WTC11 (cell line): ENCODE data around the gene ABCG8. TPM values are rescaled to one million over a fixed set of nuclear protein-coding genes. Genes with fewer than 3 reads are reported as not detected.

Experiments
- ATAC-seq: fragments of 200-7000 bp; cut with Tn5 transposase; 2 replicates; pipeline ENCODE4 v1.10.0; 2021; ENCODE audit warnings: mild to moderate bottlenecking, moderate library complexity
- CTCF ChIA-PET: fragments of 300-600 bp; sonication (Branson Sonifier 250); formaldehyde crosslinking; loops from one replicate; lab custom pipeline; 2021; ENCODE audit warnings: antibody characterized with exemption; lab: Charles Lee
- POLR2A ChIA-PET: fragments of 350-600 bp; sonication (Branson Sonifier 250); formaldehyde crosslinking; loops from one replicate; lab custom pipeline; 2021; ENCODE audit warnings: antibody characterized with exemption; lab: Charles Lee
- DNase-seq: peaks from one replicate; pipeline ENCODE4 v3.0.0; 2021; ENCODE audit warnings: low spot score
- H3K27ac Mint-ChIP-seq: 2 replicates; pipeline ENCODE4 v1.8.0; 2021; ENCODE audit warnings: mixed read lengths
- H3K27me3 Mint-ChIP-seq: 2 replicates; pipeline ENCODE4 v1.8.0; 2021; ENCODE audit warnings: low read depth, mild to moderate bottlenecking, moderate library complexity, mixed read lengths
- H3K36me3 Mint-ChIP-seq: 2 replicates; pipeline ENCODE4 v1.8.0; 2021; ENCODE audit warnings: mixed read lengths
- H3K4me1 Mint-ChIP-seq: 2 replicates; pipeline ENCODE4 v1.8.0; 2022; ENCODE audit warnings: mixed read lengths
- H3K4me3 Mint-ChIP-seq: 2 replicates; pipeline ENCODE4 v1.8.0; 2021; ENCODE audit warnings: mild to moderate bottlenecking, moderate library complexity, mixed read lengths
- H3K9me3 Mint-ChIP-seq: 2 replicates; pipeline ENCODE4 v1.8.0; 2021; ENCODE audit warnings: mixed read lengths
- ESRRA ChIP-seq: sonication (generic); formaldehyde crosslinking; IDR thresholded peaks from 2 replicates; pipeline ENCODE4 v1.8.1; 2022; ENCODE audit warnings: mild to moderate bottlenecking, missing genetic modification reagents, borderline replicate concordance
- ETV6 ChIP-seq: sonication (generic); formaldehyde crosslinking; IDR thresholded peaks from 2 replicates; pipeline ENCODE4 v1.8.1; 2022; ENCODE audit warnings: mild to moderate bottlenecking, missing genetic modification reagents
- NFE2L1 ChIP-seq: sonication (generic); formaldehyde crosslinking; IDR thresholded peaks from 2 replicates; pipeline ENCODE4 v1.8.1; 2023; ENCODE audit warnings: missing genetic modification reagents
- OVOL2 ChIP-seq: fragments of 250-450 bp; sonication (Bioruptor Pico); IDR thresholded peaks from 2 replicates; pipeline ENCODE4 v1.9.0; 2021; ENCODE audit warnings: mild to moderate bottlenecking, borderline replicate concordance
- PRRX2 ChIP-seq: fragments of 250-450 bp; sonication (Bioruptor Pico); IDR thresholded peaks from 2 replicates; pipeline ENCODE4 v1.8.0; 2021; ENCODE audit warnings: mild to moderate bottlenecking
- RELA ChIP-seq: sonication (generic); formaldehyde crosslinking; IDR thresholded peaks from 2 replicates; pipeline ENCODE4 v1.8.1; 2022; ENCODE audit warnings: missing genetic modification reagents, mild to moderate bottlenecking, borderline replicate concordance
- RORB ChIP-seq: fragments of 250-450 bp; sonication (Bioruptor Pico); IDR thresholded peaks from 2 replicates; pipeline ENCODE4 v1.9.0; 2021; ENCODE audit warnings: mild to moderate bottlenecking
- TEAD1 ChIP-seq: sonication (generic); formaldehyde crosslinking; IDR thresholded peaks from 2 replicates; pipeline ENCODE4 v1.8.0; 2022; ENCODE audit warnings: mild to moderate bottlenecking, missing genetic modification reagents
- TEAD4 ChIP-seq: sonication (generic); formaldehyde crosslinking; IDR thresholded peaks from 2 replicates; pipeline ENCODE4 v1.8.0; 2022; ENCODE audit warnings: mild to moderate bottlenecking, missing genetic modification reagents
- ZNF317 ChIP-seq: sonication (generic); formaldehyde crosslinking; IDR thresholded peaks from 2 replicates; pipeline ENCODE4 v1.8.1; 2023; ENCODE audit warnings: low read depth, mild to moderate bottlenecking, moderate library complexity, missing genetic modification reagents, borderline replicate concordance
- ZNF396 ChIP-seq: fragments of 250-450 bp; sonication (Bioruptor Pico); IDR thresholded peaks from 2 replicates; pipeline ENCODE4 v1.8.0; 2021; ENCODE audit warnings: mild to moderate bottlenecking, moderate library complexity, borderline replicate concordance
- total RNA-seq: library from RNA; stranded (reverse); gene quantifications from 3 replicates; pipeline ENCODE4 v1.2.3, GENCODE V29; 2021
- TF ChIP-seq, protein P1 (sequence below): fragments of 250-450 bp; sonication (Bioruptor Pico); IDR thresholded peaks from 2 replicates; pipeline ENCODE4 v1.8.0; 2021; ENCODE audit warnings: mild to moderate bottlenecking
- TF ChIP-seq, protein P2 (sequence below): sonication (generic); formaldehyde crosslinking; IDR thresholded peaks from 2 replicates; pipeline ENCODE4 v1.8.0; 2022; ENCODE audit warnings: mild to moderate bottlenecking, missing genetic modification reagents
- TF ChIP-seq, protein P3 (sequence below): sonication (generic); formaldehyde crosslinking; IDR thresholded peaks from 2 replicates; pipeline ENCODE4 v1.8.0; 2023; ENCODE audit warnings: missing genetic modification reagents, mild to moderate bottlenecking, borderline replicate concordance
- TF ChIP-seq, protein P4 (sequence below): sonication (generic); formaldehyde crosslinking; IDR thresholded peaks from 2 replicates; pipeline ENCODE4 v1.8.1; 2023; ENCODE audit warnings: mild to moderate bottlenecking, missing genetic modification reagents
- TF ChIP-seq, protein P5 (sequence below): sonication (generic); formaldehyde crosslinking; IDR thresholded peaks from 2 replicates; pipeline ENCODE4 v1.8.1; 2023; ENCODE audit warnings: mild to moderate bottlenecking, missing genetic modification reagents
- TF ChIP-seq, protein P6 (sequence below): fragments of 250-450 bp; sonication (Bioruptor Pico); IDR thresholded peaks from 2 replicates; pipeline ENCODE4 v2.1.2; 2022; ENCODE audit warnings: mild to moderate bottlenecking, moderate library complexity
- TF ChIP-seq, protein P7 (sequence below): sonication (generic); formaldehyde crosslinking; IDR thresholded peaks from 2 replicates; pipeline ENCODE4 v1.8.1; 2022; ENCODE audit warnings: mild to moderate bottlenecking, moderate library complexity, missing genetic modification reagents
- TF ChIP-seq, protein P8 (sequence below): fragments of 250-450 bp; sonication (Bioruptor Pico); conservative IDR thresholded peaks from 2 replicates; pipeline ENCODE4 v1.9.0; 2021; ENCODE audit warnings: mild to moderate bottlenecking

The ABCG8 gene
- total RNA-seq, 1 experiment from 2014 or later: not detected

DNA sequence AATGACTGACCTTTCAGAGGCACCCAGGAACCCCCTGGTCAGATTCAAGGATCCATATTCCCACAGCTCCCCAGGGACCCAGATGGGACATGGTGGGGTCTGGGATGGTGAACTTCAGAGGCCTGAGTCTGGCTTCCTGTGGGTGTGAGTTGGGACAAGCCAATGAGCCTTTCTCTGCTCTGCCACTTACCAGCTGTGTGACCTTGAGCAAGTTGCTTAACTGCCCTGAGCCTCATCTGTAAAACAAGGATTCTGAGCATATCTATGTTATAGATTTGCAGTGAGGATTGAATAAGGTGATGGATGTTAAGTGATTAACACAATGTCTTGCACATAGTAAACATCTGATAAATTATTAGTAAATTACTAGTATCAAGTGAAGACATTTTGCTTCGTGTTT is 6.4 kb downstream of the ABCG8 start (continued):
- TF ChIP-seq ESRRA (CRISPR knock-in tag) (no peak), TEAD1 (CRISPR knock-in tag) (no peak), ZNF396 (CRISPR knock-in tag) (no peak), RORB (no peak), OVOL2 (CRISPR knock-in tag) (no peak), TEAD4 (CRISPR knock-in tag) (no peak), NFE2L1 (no peak), ZNF317 (CRISPR knock-in tag) (no peak), ETV6 (no peak), PRRX2 (no peak), RELA (CRISPR knock-in tag) (no peak)
- TF ChIP-seq, protein P1, sequence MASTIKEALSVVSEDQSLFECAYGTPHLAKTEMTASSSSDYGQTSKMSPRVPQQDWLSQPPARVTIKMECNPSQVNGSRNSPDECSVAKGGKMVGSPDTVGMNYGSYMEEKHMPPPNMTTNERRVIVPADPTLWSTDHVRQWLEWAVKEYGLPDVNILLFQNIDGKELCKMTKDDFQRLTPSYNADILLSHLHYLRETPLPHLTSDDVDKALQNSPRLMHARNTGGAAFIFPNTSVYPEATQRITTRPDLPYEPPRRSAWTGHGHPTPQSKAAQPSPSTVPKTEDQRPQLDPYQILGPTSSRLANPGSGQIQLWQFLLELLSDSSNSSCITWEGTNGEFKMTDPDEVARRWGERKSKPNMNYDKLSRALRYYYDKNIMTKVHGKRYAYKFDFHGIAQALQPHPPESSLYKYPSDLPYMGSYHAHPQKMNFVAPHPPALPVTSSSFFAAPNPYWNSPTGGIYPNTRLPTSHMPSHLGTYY (CRISPR knock-in tag): no peak
- TF ChIP-seq, protein P2, sequence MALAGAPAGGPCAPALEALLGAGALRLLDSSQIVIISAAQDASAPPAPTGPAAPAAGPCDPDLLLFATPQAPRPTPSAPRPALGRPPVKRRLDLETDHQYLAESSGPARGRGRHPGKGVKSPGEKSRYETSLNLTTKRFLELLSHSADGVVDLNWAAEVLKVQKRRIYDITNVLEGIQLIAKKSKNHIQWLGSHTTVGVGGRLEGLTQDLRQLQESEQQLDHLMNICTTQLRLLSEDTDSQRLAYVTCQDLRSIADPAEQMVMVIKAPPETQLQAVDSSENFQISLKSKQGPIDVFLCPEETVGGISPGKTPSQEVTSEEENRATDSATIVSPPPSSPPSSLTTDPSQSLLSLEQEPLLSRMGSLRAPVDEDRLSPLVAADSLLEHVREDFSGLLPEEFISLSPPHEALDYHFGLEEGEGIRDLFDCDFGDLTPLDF: no peak
- TF ChIP-seq, protein P3, sequence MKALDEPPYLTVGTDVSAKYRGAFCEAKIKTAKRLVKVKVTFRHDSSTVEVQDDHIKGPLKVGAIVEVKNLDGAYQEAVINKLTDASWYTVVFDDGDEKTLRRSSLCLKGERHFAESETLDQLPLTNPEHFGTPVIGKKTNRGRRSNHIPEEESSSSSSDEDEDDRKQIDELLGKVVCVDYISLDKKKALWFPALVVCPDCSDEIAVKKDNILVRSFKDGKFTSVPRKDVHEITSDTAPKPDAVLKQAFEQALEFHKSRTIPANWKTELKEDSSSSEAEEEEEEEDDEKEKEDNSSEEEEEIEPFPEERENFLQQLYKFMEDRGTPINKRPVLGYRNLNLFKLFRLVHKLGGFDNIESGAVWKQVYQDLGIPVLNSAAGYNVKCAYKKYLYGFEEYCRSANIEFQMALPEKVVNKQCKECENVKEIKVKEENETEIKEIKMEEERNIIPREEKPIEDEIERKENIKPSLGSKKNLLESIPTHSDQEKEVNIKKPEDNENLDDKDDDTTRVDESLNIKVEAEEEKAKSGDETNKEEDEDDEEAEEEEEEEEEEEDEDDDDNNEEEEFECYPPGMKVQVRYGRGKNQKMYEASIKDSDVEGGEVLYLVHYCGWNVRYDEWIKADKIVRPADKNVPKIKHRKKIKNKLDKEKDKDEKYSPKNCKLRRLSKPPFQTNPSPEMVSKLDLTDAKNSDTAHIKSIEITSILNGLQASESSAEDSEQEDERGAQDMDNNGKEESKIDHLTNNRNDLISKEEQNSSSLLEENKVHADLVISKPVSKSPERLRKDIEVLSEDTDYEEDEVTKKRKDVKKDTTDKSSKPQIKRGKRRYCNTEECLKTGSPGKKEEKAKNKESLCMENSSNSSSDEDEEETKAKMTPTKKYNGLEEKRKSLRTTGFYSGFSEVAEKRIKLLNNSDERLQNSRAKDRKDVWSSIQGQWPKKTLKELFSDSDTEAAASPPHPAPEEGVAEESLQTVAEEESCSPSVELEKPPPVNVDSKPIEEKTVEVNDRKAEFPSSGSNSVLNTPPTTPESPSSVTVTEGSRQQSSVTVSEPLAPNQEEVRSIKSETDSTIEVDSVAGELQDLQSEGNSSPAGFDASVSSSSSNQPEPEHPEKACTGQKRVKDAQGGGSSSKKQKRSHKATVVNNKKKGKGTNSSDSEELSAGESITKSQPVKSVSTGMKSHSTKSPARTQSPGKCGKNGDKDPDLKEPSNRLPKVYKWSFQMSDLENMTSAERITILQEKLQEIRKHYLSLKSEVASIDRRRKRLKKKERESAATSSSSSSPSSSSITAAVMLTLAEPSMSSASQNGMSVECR (CRISPR knock-in tag): no peak
- TF ChIP-seq, protein P4, sequence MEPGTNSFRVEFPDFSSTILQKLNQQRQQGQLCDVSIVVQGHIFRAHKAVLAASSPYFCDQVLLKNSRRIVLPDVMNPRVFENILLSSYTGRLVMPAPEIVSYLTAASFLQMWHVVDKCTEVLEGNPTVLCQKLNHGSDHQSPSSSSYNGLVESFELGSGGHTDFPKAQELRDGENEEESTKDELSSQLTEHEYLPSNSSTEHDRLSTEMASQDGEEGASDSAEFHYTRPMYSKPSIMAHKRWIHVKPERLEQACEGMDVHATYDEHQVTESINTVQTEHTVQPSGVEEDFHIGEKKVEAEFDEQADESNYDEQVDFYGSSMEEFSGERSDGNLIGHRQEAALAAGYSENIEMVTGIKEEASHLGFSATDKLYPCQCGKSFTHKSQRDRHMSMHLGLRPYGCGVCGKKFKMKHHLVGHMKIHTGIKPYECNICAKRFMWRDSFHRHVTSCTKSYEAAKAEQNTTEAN: no peak
- TF ChIP-seq, protein P5, sequence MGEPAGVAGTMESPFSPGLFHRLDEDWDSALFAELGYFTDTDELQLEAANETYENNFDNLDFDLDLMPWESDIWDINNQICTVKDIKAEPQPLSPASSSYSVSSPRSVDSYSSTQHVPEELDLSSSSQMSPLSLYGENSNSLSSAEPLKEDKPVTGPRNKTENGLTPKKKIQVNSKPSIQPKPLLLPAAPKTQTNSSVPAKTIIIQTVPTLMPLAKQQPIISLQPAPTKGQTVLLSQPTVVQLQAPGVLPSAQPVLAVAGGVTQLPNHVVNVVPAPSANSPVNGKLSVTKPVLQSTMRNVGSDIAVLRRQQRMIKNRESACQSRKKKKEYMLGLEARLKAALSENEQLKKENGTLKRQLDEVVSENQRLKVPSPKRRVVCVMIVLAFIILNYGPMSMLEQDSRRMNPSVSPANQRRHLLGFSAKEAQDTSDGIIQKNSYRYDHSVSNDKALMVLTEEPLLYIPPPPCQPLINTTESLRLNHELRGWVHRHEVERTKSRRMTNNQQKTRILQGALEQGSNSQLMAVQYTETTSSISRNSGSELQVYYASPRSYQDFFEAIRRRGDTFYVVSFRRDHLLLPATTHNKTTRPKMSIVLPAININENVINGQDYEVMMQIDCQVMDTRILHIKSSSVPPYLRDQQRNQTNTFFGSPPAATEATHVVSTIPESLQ (CRISPR knock-in tag): no peak

DNA sequence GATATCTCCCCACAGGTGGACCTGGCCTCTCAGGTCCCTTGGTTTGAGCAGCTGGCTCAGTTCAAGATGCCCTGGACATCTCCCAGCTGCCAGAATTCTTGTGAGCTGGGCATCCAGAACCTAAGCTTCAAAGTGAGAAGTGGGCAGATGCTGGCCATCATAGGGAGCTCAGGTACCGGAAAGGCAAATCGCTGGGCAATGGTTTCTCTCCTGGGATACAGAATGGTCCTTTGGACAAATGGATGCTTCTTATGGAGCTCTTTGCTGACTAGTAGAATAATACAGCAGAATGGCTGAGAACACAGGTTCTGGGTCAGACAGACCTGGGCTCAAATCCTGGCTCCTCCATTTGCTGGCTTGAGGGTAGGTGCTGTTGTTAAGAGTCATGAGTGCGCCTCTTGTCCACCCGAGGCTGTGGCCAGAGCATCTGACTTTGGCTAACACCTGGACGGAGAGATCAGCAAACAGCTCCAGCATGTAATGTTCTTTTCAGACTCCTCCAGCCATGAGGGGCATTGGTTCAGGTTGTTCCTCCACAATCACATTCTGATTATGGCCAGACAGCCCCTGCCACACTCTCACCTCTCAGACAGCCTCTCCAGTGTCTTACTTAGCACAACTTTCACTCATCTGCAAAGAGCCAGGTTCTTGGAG is 7.5 kb downstream of the ABCG8 start:
- no peak for DNase-seq
- POLR2A ChIA-PET: no interaction called here
- TF ChIP-seq, protein P6, sequence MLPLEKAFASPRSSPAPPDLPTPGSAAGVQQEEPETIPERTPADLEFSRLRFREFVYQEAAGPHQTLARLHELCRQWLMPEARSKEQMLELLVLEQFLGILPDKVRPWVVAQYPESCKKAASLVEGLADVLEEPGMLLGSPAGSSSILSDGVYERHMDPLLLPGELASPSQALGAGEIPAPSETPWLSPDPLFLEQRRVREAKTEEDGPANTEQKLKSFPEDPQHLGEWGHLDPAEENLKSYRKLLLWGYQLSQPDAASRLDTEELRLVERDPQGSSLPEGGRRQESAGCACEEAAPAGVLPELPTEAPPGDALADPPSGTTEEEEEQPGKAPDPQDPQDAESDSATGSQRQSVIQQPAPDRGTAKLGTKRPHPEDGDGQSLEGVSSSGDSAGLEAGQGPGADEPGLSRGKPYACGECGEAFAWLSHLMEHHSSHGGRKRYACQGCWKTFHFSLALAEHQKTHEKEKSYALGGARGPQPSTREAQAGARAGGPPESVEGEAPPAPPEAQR: no peak
- TF ChIP-seq, protein P2: no peak
- TF ChIP-seq PRRX2 (no peak), RORB (no peak)
- TF ChIP-seq, protein P7, sequence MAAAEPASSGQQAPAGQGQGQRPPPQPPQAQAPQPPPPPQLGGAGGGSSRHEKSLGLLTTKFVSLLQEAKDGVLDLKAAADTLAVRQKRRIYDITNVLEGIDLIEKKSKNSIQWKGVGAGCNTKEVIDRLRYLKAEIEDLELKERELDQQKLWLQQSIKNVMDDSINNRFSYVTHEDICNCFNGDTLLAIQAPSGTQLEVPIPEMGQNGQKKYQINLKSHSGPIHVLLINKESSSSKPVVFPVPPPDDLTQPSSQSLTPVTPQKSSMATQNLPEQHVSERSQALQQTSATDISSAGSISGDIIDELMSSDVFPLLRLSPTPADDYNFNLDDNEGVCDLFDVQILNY (CRISPR knock-in tag): no peak
- TF ChIP-seq, protein P8, sequence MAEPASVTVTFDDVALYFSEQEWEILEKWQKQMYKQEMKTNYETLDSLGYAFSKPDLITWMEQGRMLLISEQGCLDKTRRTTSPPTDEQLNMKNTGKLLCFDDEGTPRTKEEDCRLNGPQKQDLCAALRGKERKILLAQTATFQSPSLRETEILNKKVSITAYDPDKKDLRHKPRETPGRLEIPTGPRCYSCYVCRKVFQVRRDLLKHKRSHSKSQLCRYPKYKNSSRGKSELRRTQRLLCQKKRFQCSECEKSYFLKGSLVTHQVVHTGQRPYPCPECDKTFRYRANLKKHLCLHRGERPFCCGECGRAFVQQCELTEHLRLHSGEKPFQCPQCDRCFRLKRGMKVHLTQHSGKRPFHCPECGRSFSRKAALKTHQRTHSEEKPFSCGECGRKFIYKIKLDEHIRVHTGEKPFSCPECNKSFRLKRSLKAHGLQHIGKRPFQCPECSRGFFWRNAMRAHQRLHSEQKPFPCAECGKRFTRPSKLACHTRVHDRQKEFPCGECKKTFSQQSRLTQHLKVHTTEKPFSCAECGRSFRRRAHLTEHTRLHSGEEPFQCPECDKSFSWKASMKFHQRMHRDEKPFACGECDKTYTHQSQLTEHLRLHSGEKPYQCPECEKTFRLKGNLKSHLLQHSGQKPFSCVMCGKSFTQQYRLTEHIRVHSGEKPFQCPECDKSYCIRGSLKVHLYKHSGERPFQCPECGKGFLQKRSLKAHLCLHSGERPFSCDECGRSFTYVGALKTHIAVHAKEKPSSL (CRISPR knock-in tag): no peak

More for the DNA sequence above, 7.5 kb downstream of the ABCG8 start:
- ATAC-seq: no peak
- Mint-ChIP-seq H3K4me3 (no peak overlapping the region), H3K36me3 (no peaks in the 10 kb centered on the region), H3K4me1 (no peaks in the 10 kb centered on the region), H3K27ac (no peak overlapping the region), H3K9me3 (no peaks in the 10 kb centered on the region), H3K27me3 (no peaks in the 10 kb centered on the region)
- CTCF ChIA-PET: no interaction called here
